ENCODE results near the gene CD72. TPM values are rescaled to one million over a fixed set of nuclear protein-coding genes. Genes with fewer than 3 reads are reported as not detected.

CD72 gene
- total RNA-seq, 1 donor from 2014 or later, result 1.8 TPM

GRCh38 chr9:35628389-35628991 lies 10.3 kb upstream of the CD72 start:
- no peak overlapping the region for H3K4me2 ChIP-seq (ENCODE audit: low read length)
- H3K36me3 ChIP-seq (ENCODE audit: insufficient read depth, low read length), result no peaks in the 10 kb centered on the region
- H2AFZ ChIP-seq (ENCODE audit: low read depth, low read length), result no peak overlapping the region
- Mint-ChIP-seq H3K4me3 (ENCODE audit: unreplicated experiment) (no peak overlapping the region), H3K27me3 (ENCODE audit: low read depth, unreplicated experiment) (peaks cover 6% of the 10 kb centered on the region), H3K36me3 (ENCODE audit: low read depth, unreplicated experiment) (no peaks in the 10 kb centered on the region), H3K9me3 (ENCODE audit: unreplicated experiment) (no peaks in the 10 kb centered on the region), H3K27ac (ENCODE audit: unreplicated experiment) (no peak overlapping the region), H3K4me1 (ENCODE audit: low read depth, unreplicated experiment) (no peaks in the 10 kb centered on the region)
- FAIRE-seq (no peak), DNase-seq (ENCODE audit: low read depth) (no peak)
- no peaks in the 10 kb centered on the region for H3K9me3 ChIP-seq (ENCODE audit: insufficient read depth, low read depth, low read length)
- H3K27ac ChIP-seq (ENCODE audit: low read depth, low read length), result no peak overlapping the region
- no peak overlapping the region for H3K4me3 ChIP-seq (ENCODE audit: insufficient read depth, low read depth, low read length)
- no peak overlapping the region for H3K9ac ChIP-seq (ENCODE audit: low read length)
- H3K27me3 ChIP-seq (ENCODE audit: insufficient read depth, low read length), result no peaks in the 10 kb centered on the region
- no peak for TF ChIP-seq CTCF (IDR thresholded peaks at IDR 0.05; ENCODE audit: insufficient read depth, low read depth, low read length)
- TF ChIP-seq EZH2 (IDR thresholded peaks at IDR 0.05; ENCODE audit: insufficient read depth, low read length), result no peak
- no peaks in the 10 kb centered on the region for H3K4me1 ChIP-seq (ENCODE audit: insufficient read depth, low read length)
- H4K20me1 ChIP-seq (ENCODE audit: insufficient read depth, low read length), result no peaks in the 10 kb centered on the region
- no peaks in the 10 kb centered on the region for H3K79me2 ChIP-seq (ENCODE audit: insufficient read depth, low read length)

DNA sequence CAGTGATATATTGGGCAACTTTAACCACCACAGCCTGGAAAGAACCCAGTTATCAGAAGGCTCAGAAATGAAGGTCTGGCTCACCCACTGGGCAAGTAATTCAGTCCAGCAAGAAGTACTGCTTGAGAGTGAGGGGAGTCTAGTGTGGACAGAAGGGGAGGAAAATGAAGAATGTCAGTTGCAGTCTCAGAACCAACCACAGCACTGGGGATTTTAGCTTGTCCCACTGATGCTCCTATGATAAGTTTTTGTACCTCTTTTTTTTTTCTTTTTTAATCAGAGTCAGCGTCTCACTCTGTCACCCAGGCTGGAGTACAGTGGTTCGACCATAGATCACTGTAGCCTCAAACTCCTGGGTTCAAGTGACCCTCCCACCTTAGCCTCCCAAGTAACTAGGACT lies 9.4 kb upstream of the CD72 start:
- H3K27ac Mint-ChIP-seq (ENCODE audit: unreplicated experiment), result no peak overlapping the region
- no peak overlapping the region for H3K4me3 Mint-ChIP-seq (ENCODE audit: unreplicated experiment)
- no peaks in the 10 kb centered on the region for H3K27me3 ChIP-seq (ENCODE audit: insufficient read depth, low read length)
- no peak overlapping the region for H3K4me3 ChIP-seq (ENCODE audit: insufficient read depth, low read depth, low read length)
- H3K27ac ChIP-seq (ENCODE audit: low read depth, low read length), result no peak overlapping the region
- no peaks in the 10 kb centered on the region for H4K20me1 ChIP-seq (ENCODE audit: insufficient read depth, low read length)
- no peak overlapping the region for H3K4me2 ChIP-seq (ENCODE audit: low read length)
- H2AFZ ChIP-seq (ENCODE audit: low read depth, low read length), result no peak overlapping the region
- H3K4me1 ChIP-seq (ENCODE audit: insufficient read depth, low read length), result no peaks in the 10 kb centered on the region
- peaks cover 6% of the 10 kb centered on the region for H3K27me3 Mint-ChIP-seq (ENCODE audit: low read depth, unreplicated experiment)
- H3K79me2 ChIP-seq (ENCODE audit: insufficient read depth, low read length), result no peaks in the 10 kb centered on the region
- no peak overlapping the region for H3K9ac ChIP-seq (ENCODE audit: low read length)
- no peaks in the 10 kb centered on the region for H3K4me1 Mint-ChIP-seq (ENCODE audit: low read depth, unreplicated experiment)
- TF ChIP-seq EZH2 (IDR thresholded peaks at IDR 0.05; ENCODE audit: insufficient read depth, low read length) (no peak), CTCF (IDR thresholded peaks at IDR 0.05; ENCODE audit: insufficient read depth, low read depth, low read length) (no peak)
- H3K9me3 ChIP-seq (ENCODE audit: insufficient read depth, low read depth, low read length), result no peaks in the 10 kb centered on the region
- H3K36me3 ChIP-seq (ENCODE audit: insufficient read depth, low read length), result no peaks in the 10 kb centered on the region
- H3K36me3 Mint-ChIP-seq (ENCODE audit: low read depth, unreplicated experiment), result no peaks in the 10 kb centered on the region
- no peaks in the 10 kb centered on the region for H3K9me3 Mint-ChIP-seq (ENCODE audit: unreplicated experiment)
- FAIRE-seq, result no peak
- no peak for DNase-seq (ENCODE audit: low read depth)

- Mint-ChIP-seq H3K27me3 (ENCODE audit: low read depth, unreplicated experiment) (peaks cover 57% of the 10 kb centered on the region), H3K4me3 (ENCODE audit: unreplicated experiment) (peak overlapping the region; percentile 54), H3K9me3 (ENCODE audit: unreplicated experiment) (peaks cover 6% of the 10 kb centered on the region), H3K27ac (ENCODE audit: unreplicated experiment) (no peak overlapping the region), H3K4me1 (ENCODE audit: low read depth, unreplicated experiment) (peaks cover 4% of the 10 kb centered on the region), H3K36me3 (ENCODE audit: low read depth, unreplicated experiment) (peaks cover 6% of the 10 kb centered on the region)
- Histone ChIP-seq H3K9ac (ENCODE audit: low read length) (no peak overlapping the region), H2AFZ (ENCODE audit: low read depth, low read length) (no peak overlapping the region), H3K4me1 (ENCODE audit: insufficient read depth, low read length) (peaks cover 8% of the 10 kb centered on the region), H3K9me3 (ENCODE audit: insufficient read depth, low read depth, low read length) (no peaks in the 10 kb centered on the region), H3K4me3 (ENCODE audit: insufficient read depth, low read depth, low read length) (no peak overlapping the region), H3K27ac (ENCODE audit: low read depth, low read length) (no peak overlapping the region), H4K20me1 (ENCODE audit: insufficient read depth, low read length) (no peaks in the 10 kb centered on the region), H3K4me2 (ENCODE audit: low read length) (no peak overlapping the region), H3K79me2 (ENCODE audit: insufficient read depth, low read length) (no peaks in the 10 kb centered on the region), H3K27me3 (ENCODE audit: insufficient read depth, low read length) (peaks cover 27% of the 10 kb centered on the region), H3K36me3 (ENCODE audit: insufficient read depth, low read length) (no peaks in the 10 kb centered on the region)
- DNase-seq (ENCODE audit: low read depth), result no peak
- TF ChIP-seq EZH2 (IDR thresholded peaks at IDR 0.05; ENCODE audit: insufficient read depth, low read length) (no peak), CTCF (IDR thresholded peaks at IDR 0.05; ENCODE audit: insufficient read depth, low read depth, low read length) (no peak)
- no peak for FAIRE-seq
Observed at GRCh38 chr9:35619800-35620158, 1.6 kb upstream of the CD72 start.

All from astrocyte (in vitro differentiated cells and primary cell).